ENCODE data around the gene LPP. TPM values are rescaled to one million over a fixed set of nuclear protein-coding genes. Genes with fewer than 3 reads are reported as not detected.

The LPP gene
- total and polyA plus RNA-seq, 8 donors = 4.9 to 84.4 (median 45.9) TPM

GRCh38 chr3:188292251-188292650 lies 138.3 kb downstream of the LPP start:
- Histone ChIP-seq H3K36me3 (no peaks in the 10 kb centered on the region), H3K27ac (no peak overlapping the region), H3K4me1 (peaks cover 24 to 38% (median 34%) of the 10 kb centered on the region in 3 donors), H3K27me3 (no peaks in the 10 kb centered on the region), H3K4me3 (no peak overlapping the region), H3K9me3 (no peaks in the 10 kb centered on the region)
- 76 to 85% methylated on average over 1 of the region's 1 CpG for WGBS, 2 donors
- ATAC-seq (no peak), DNase-seq (no peak), FAIRE-seq (no peak)
- no peak for TF ChIP-seq CTCF (IDR thresholded peaks at IDR 0.05)
- intact Hi-C loops (cut with DNase I) = loop anchor here in 1 of 3 donors (10.0 kb wide), 1 partner anchor 547 kb away; the partner anchor contains the start of gene BCL6

- WGBS, 2 donors = 89 to 94% methylated on average over 3 of the region's 3 CpGs
- intact Hi-C loops (cut with DNase I) = loop anchor here in 1 of 3 donors (10.0 kb wide), 1 partner anchor 548 kb away; the partner anchor contains the start of gene BCL6
These were observed 138.9 kb downstream of the LPP start for GRCh38 chr3:188292827-188293226.

GRCh38 chr3:188294113-188294512 lies 140.2 kb downstream of the LPP start:
- no peak overlapping the region for H3K4me3 ChIP-seq
- H3K9me3 ChIP-seq = no peaks in the 10 kb centered on the region
- intact Hi-C loops (cut with DNase I) = loop anchor here in 1 of 3 donors (10.0 kb wide), 1 partner anchor 549 kb away; the partner anchor contains the start of gene BCL6
- H3K27ac ChIP-seq = peak overlapping the region; percentile 30 to 89 (median 64)
- DNase-seq (no peak), ATAC-seq (no peak), FAIRE-seq (no peak)
- 88 to 91% methylated on average over 3 of the region's 3 CpGs for WGBS, 2 donors
- H3K36me3 ChIP-seq = no peaks in the 10 kb centered on the region
- TF ChIP-seq CTCF (IDR thresholded peaks at IDR 0.05) = no peak
- H3K4me1 ChIP-seq = peaks cover 38 to 47% (median 46%) of the 10 kb centered on the region in 3 donors
- no peaks in the 10 kb centered on the region for H3K27me3 ChIP-seq

More at GRCh38 chr3:188292827-188293226, 138.9 kb downstream of the LPP start:
- Histone ChIP-seq H3K27me3 (no peaks in the 10 kb centered on the region), H3K9me3 (no peaks in the 10 kb centered on the region), H3K36me3 (no peaks in the 10 kb centered on the region), H3K4me3 (no peak overlapping the region), H3K27ac (no peak overlapping the region), H3K4me1 (peaks cover 29 to 43% (median 40%) of the 10 kb centered on the region in 3 donors)
- FAIRE-seq (no peak), DNase-seq (no peak), ATAC-seq (no peak)
- no peak for TF ChIP-seq CTCF (IDR thresholded peaks at IDR 0.05)

GRCh38 chr3:188294823-188295487 lies 141.0 kb downstream of the LPP start:
- no peaks in the 10 kb centered on the region for H3K36me3 ChIP-seq
- no peak for TF ChIP-seq CTCF (IDR thresholded peaks at IDR 0.05)
- DNase-seq (peak in 3 of 6 donors; percentile 59 to 66 (median 59)), ATAC-seq (peak; percentile 67 to 88 (median 75)), FAIRE-seq (peak; percentile 5)
- no peaks in the 10 kb centered on the region for H3K9me3 ChIP-seq
- intact Hi-C loops (cut with DNase I) = loop anchor here in 1 of 3 donors (10.0 kb wide), 1 partner anchor 550 kb away; the partner anchor contains the start of gene BCL6
- 32 to 33% methylated on average over 11 of the region's 11 CpGs for WGBS, 2 donors
- H3K27me3 ChIP-seq = no peaks in the 10 kb centered on the region
- H3K27ac ChIP-seq = peak overlapping the region; percentile 30 to 89 (median 64)
- peaks cover 38 to 52% (median 46%) of the 10 kb centered on the region in 3 donors for H3K4me1 ChIP-seq
- no peak overlapping the region for H3K4me3 ChIP-seq

- no peaks in the 10 kb centered on the region for H3K27me3 ChIP-seq
- ATAC-seq (no peak), FAIRE-seq (no peak), DNase-seq (no peak)
- intact Hi-C loops (cut with DNase I) = loop anchor here in 1 of 3 donors (10.0 kb wide), 1 partner anchor 551 kb away; the partner anchor contains the start of gene BCL6
- peak overlapping the region; percentile 30 to 89 (median 64) for H3K27ac ChIP-seq
- no peak overlapping the region for H3K4me3 ChIP-seq
- H3K4me1 ChIP-seq = peaks cover 38 to 53% (median 42%) of the 10 kb centered on the region in 3 donors
- TF ChIP-seq CTCF (IDR thresholded peaks at IDR 0.05) = no peak
- H3K36me3 ChIP-seq = no peaks in the 10 kb centered on the region
- 95 to 96% methylated on average over 3 of the region's 3 CpGs for WGBS, 2 donors
- H3K9me3 ChIP-seq = no peaks in the 10 kb centered on the region
These were observed 141.9 kb downstream of the LPP start for GRCh38 chr3:188295876-188296275.
